Activated naive CD4-positive, alpha-beta T cell treated with anti-CD3 and anti-CD28 coated beads, Interleukin-2, amount 50 U/mL, for 72 hours (primary cell): ENCODE results near the gene RGS2. TPM values are rescaled to one million over a fixed set of nuclear protein-coding genes. Genes with fewer than 3 reads are reported as not detected.
A peak's percentile ranks its signal among the peaks of the same experiment; 100 is the strongest.

Experiments
- ATAC-seq, 2 donors: fragments of 150-1000 bp; cut with Tn5 transposase; 2 replicates each; pipeline ENCODE4 v1.10.0; 2021; ENCODE audit warnings: mild to moderate bottlenecking in 2 of 2, moderate library complexity in 2 of 2
- DNase-seq, 2 donors: peaks; one replicate each; pipeline ENCODE4 v3.0.0; 2021 to 2022; ENCODE audit warnings: low spot score in 2 of 2
- H3K27ac Mint-ChIP-seq, 2 donors: one replicate each; pipeline ENCODE4 v1.8.0; 2022; ENCODE audit warnings: mild to moderate bottlenecking in 2 of 2, mixed read lengths in 2 of 2
- H3K36me3 Mint-ChIP-seq, 2 donors: one replicate each; pipeline ENCODE4 v1.8.0; 2022; ENCODE audit warnings: mixed read lengths in 2 of 2
- H3K9me3 Mint-ChIP-seq, 2 donors: one replicate each; pipeline ENCODE4 v1.8.0; 2022; ENCODE audit warnings: mixed read lengths in 2 of 2
- total RNA-seq, 2 donors: library from RNA; stranded (reverse); gene quantifications; one replicate each; pipeline ENCODE4 v1.2.3, GENCODE V29; 2022

Gene RGS2
- total RNA-seq, 2 donors from 2014 or later: 4.7 to 12.2 TPM

DNA sequence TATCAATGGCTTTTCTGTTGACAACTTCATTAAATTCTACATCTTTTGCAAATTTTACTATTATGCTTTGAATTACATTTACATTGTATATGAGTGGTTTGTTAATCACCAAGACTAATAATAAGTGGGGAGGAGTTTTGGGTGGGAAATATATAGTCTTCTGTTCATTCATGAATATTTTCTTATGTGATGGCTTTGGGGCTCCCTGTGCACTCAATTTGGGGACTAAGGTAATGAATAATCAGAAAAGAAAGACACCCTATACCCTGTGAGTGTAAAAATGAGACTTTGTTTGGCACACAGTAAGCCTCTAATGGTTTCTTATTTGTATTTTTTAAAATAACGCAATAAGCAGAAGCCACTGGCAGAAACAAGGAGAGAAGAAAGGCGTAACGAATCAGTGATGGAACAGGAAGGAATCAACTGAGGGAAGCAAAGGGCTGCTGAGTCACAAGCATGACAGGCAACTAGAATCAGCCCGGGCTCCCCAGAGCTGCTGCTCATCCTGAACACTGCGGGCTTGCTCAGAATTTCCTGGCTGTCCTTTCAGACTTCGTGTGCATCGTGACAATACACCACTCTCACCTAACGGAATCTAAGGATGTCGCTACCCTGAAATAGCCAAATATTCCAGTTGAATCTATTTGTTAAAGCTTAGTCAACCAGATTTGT is 20.8 kb upstream of the RGS2 start:
- Mint-ChIP-seq H3K27ac (no peak overlapping the region), H3K36me3 (no peaks in the 10 kb centered on the region), H3K9me3 (no peaks in the 10 kb centered on the region)
- no peak for ATAC-seq
- DNase-seq: no peak

DNA sequence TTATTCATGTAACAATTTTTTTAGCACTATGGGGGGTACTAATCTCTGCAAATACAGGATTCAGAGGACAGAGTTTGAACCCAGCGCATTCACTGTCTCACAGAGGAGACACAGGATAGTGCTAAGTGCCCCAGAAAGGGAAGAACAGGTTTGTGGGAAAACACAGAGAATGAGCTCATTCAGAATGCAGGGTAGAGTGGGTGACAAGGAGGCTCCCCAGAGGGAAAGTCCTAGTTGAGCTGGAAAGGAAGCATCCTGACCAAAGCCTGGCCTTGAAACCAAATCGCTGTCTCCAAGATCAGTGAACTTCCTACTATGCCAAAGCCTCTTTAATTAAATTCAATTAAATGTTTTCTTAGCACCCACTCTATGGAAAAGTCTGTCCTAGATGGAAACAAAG is 19.0 kb upstream of the RGS2 start:
- ATAC-seq (no peak), DNase-seq (no peak)
- no peak overlapping the region for H3K27ac Mint-ChIP-seq
- H3K9me3 Mint-ChIP-seq: no peaks in the 10 kb centered on the region
- H3K36me3 Mint-ChIP-seq: no peaks in the 10 kb centered on the region

- H3K36me3 Mint-ChIP-seq: no peaks in the 10 kb centered on the region
- ATAC-seq (no peak), DNase-seq (no peak)
- H3K9me3 Mint-ChIP-seq: no peaks in the 10 kb centered on the region
- no peak overlapping the region for H3K27ac Mint-ChIP-seq
Observed at GRCh38 chr1:192792628-192793027, 16.2 kb upstream of the RGS2 start.

GRCh38 chr1:192793983-192794767 is 14.7 kb upstream of the RGS2 start:
- no peaks in the 10 kb centered on the region for H3K9me3 Mint-ChIP-seq
- no peak for ATAC-seq
- no peak overlapping the region for H3K27ac Mint-ChIP-seq
- no peak for DNase-seq
- H3K36me3 Mint-ChIP-seq: no peaks in the 10 kb centered on the region

- Mint-ChIP-seq H3K27ac (no peak overlapping the region), H3K9me3 (no peaks in the 10 kb centered on the region), H3K36me3 (no peaks in the 10 kb centered on the region)
- no peak for ATAC-seq
- DNase-seq: no peak
Observed at GRCh38 chr1:192794768-192795035, 14.1 kb upstream of the RGS2 start.

GRCh38 chr1:192795916-192796618 is 12.8 kb upstream of the RGS2 start:
- ATAC-seq (no peak), DNase-seq (no peak)
- Mint-ChIP-seq H3K36me3 (no peaks in the 10 kb centered on the region), H3K9me3 (no peaks in the 10 kb centered on the region), H3K27ac (no peak overlapping the region)

GRCh38 chr1:192797143-192797542 is 11.7 kb upstream of the RGS2 start:
- Mint-ChIP-seq H3K36me3 (no peaks in the 10 kb centered on the region), H3K9me3 (no peaks in the 10 kb centered on the region), H3K27ac (no peak overlapping the region)
- no peak for DNase-seq
- no peak for ATAC-seq

DNA sequence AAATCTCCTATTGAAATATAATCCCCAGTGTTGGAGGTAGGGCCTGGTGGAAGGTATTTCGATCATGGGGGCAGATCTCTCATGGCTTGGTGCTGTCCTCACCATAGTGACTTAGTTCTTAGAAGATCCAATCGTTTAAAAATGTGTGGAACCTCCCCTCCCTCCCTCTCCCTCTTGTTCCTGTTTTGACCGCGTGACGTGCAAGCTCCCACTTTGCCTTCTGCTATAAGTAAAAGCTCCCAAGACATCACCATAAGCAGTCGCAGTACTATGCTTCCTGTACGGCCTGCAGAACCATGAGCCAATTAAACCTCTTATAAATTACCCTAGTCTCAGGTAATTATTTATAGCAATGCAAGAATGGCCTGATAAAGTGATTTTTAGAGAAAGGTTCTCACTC is 10.9 kb upstream of the RGS2 start:
- ATAC-seq: no peak
- no peak for DNase-seq
- Mint-ChIP-seq H3K36me3 (no peaks in the 10 kb centered on the region), H3K27ac (no peak overlapping the region), H3K9me3 (no peaks in the 10 kb centered on the region)

DNA sequence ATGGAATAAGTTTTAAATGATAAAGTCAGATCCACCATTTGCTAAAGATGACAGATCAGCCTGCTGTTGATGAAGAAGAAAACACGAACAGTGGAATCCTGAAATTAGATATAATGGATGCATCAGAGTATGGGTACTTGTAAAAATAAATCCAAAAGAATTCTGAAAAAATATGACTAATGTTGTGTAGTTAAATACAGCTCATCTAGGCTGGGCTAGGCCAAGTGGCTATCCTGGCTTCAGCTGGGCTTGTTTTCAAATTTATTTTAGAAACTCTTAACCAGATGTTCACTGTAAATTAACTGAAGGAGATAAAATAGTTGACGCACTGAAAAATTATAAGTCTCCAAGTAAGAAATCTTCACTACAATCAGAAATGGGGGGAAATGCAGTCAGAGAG is 7.4 kb upstream of the RGS2 start:
- H3K9me3 Mint-ChIP-seq: no peaks in the 10 kb centered on the region
- no peak for DNase-seq
- no peak overlapping the region for H3K27ac Mint-ChIP-seq
- no peaks in the 10 kb centered on the region for H3K36me3 Mint-ChIP-seq
- no peak for ATAC-seq

DNA sequence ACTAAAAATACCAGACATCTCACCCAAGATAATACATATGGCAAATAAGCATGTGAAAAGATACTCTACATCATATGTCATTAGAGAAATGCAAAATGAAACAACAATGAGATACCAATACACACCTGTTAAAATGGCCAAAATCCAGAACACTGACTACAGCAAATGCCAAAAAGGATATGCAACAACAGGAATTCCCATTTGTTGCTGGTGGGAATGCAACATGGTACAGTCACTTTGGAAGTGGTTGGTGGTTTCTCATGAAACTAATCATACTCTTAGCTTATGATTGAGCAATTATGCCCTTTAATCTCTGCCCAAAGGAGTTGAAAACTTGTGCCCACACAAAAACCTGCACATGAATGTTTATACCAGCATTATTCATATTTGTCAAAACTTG is 6.4 kb upstream of the RGS2 start:
- H3K36me3 Mint-ChIP-seq: no peaks in the 10 kb centered on the region
- H3K9me3 Mint-ChIP-seq: no peaks in the 10 kb centered on the region
- DNase-seq (no peak), ATAC-seq (no peak)
- H3K27ac Mint-ChIP-seq: no peak overlapping the region

GRCh38 chr1:192803501-192803900 is 5.3 kb upstream of the RGS2 start:
- no peaks in the 10 kb centered on the region for H3K9me3 Mint-ChIP-seq
- DNase-seq: no peak
- ATAC-seq: no peak
- no peaks in the 10 kb centered on the region for H3K36me3 Mint-ChIP-seq
- no peak overlapping the region for H3K27ac Mint-ChIP-seq

- Mint-ChIP-seq H3K36me3 (peaks cover 0 to 9% of the 10 kb centered on the region in 2 donors), H3K9me3 (no peaks in the 10 kb centered on the region), H3K27ac (peak overlapping the region in 1 of 2 donors; percentile 94)
- ATAC-seq (peak in 1 of 2 donors; percentile 30), DNase-seq (peak in 1 of 2 donors; percentile 17)
Observed at GRCh38 chr1:192805832-192806323, 3.0 kb upstream of the RGS2 start.

GRCh38 chr1:192807211-192808162 is 1.4 kb upstream of the RGS2 start:
- no peaks in the 10 kb centered on the region for H3K9me3 Mint-ChIP-seq
- peak overlapping the region in 1 of 2 donors; percentile 93 for H3K27ac Mint-ChIP-seq
- ATAC-seq (peak in 1 of 2 donors; percentile 42), DNase-seq (peak in 1 of 2 donors; percentile 29)
- H3K36me3 Mint-ChIP-seq: peaks cover 0 to 9% of the 10 kb centered on the region in 2 donors

DNA sequence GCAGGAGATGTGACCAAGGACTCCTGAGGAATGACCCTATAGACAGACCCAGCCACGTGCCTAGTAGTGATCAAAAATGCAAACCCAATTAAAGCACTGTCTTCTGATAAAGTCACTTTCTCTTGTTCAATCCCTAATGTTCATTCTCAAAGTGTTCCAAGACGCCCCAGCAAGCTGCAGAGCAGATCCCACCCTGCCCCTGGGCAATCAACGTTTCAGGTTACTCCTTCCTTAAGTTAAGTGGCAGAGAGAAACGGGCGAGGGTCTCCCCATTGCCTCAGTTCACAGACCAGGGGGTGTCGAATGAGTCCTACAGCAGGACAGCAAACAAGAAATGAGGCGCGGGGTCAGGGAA is 699 bp upstream of the RGS2 start:
- no peaks in the 10 kb centered on the region for H3K9me3 Mint-ChIP-seq
- peak overlapping the region; percentile 27 to 93 for H3K27ac Mint-ChIP-seq
- peaks cover 0 to 9% of the 10 kb centered on the region in 2 donors for H3K36me3 Mint-ChIP-seq
- ATAC-seq: no peak
- DNase-seq: no peak

DNA sequence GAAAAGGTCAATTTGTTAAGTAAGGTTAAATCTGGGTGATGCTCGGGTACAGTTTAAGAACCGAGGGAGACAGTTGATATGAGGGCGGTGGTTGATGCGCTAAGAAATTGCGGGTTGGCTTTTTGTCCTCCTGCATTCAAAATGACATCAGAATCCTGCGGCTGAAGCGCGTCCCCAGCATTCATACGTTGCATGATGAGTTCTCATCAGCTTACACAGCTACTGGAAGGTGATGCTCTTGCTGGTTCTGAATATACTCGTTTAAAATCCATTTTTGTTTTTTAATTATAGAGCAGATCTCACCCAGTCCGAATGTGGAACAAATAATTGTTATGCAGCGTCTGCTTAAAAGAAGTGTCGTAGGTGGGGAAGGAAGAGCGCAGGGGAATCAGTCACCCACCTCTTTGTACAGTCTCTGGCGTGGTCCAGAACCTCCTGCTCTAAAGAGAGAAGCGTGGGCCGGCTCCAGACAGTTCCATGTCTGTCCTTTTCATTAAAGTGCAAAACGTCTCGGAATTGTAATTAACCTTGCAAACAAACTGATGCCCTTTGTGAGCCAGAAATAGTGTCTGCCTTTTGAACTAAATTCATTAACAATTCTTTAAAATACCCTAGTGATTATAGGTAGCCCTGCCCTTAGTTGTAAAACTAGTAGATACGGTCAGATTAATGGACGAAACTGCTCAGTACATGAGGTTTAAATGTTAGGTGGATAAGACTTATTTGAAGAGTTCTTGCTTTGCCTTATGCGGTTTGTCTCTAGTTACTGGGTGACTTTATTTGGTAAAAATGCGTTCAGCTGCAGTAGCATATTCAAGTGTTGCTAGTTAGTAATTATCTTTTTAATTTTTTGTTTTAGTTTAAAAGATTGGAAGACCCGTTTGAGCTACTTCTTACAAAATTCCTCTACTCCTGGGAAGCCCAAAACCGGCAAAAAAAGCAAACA is 741 bp downstream of the RGS2 start:
- peaks cover 0 to 9% of the 10 kb centered on the region in 2 donors for H3K36me3 Mint-ChIP-seq
- ATAC-seq (peak; percentile 33 to 68), DNase-seq (peak; percentile 44 to 57)
- H3K27ac Mint-ChIP-seq: peak overlapping the region; percentile 93 to 95
- no peaks in the 10 kb centered on the region for H3K9me3 Mint-ChIP-seq
